ENCODE measurements around the gene PRSS27.

GRCh38 chr16:2737238-2737605 lies 17.2 kb upstream of the PRSS27 start:
- TF ChIP-seq EZH2 (IDR thresholded peaks at IDR 0.05; ENCODE audit: borderline replicate concordance, insufficient read depth, low read depth, low read length, poor library complexity, severe bottlenecking): no peak
- no peak for TF ChIP-seq CTCF (IDR thresholded peaks at IDR 0.05)

Measured in B cell (primary cell).